Nephron progenitor cell (in vitro differentiated cells): ENCODE data around the gene ASXL2.
"Not testable (repeated sequence)": the region's sequence is repeated elsewhere in the genome, so short reads cannot be mapped to it uniquely, and the experiment has no call there.

Source experiments
- DNase-seq: peaks from one replicate; pipeline ENCODE4 v3.0.0; 2021
- H3K27ac Mint-ChIP-seq: 2 replicates; pipeline ENCODE4 v1.8.0; 2021; ENCODE audit warnings: mild to moderate bottlenecking, moderate library complexity, mixed read lengths
- H3K27me3 Mint-ChIP-seq: 2 replicates; pipeline ENCODE4 v1.8.0; 2021; ENCODE audit warnings: mild to moderate bottlenecking, low read depth, mixed read lengths; ENCODE audit not compliant: poor library complexity
- H3K36me3 Mint-ChIP-seq: 2 replicates; pipeline ENCODE4 v1.8.0; 2021; ENCODE audit warnings: low read depth, mixed read lengths
- H3K4me1 Mint-ChIP-seq: 2 replicates; pipeline ENCODE4 v1.8.0; 2021; ENCODE audit warnings: mixed read lengths
- H3K4me3 Mint-ChIP-seq: 2 replicates; pipeline ENCODE4 v1.8.0; 2021; ENCODE audit warnings: mild to moderate bottlenecking, moderate library complexity, mixed read lengths
- H3K9me3 Mint-ChIP-seq: 2 replicates; pipeline ENCODE4 v1.8.0; 2021; ENCODE audit warnings: mild to moderate bottlenecking, moderate library complexity, mixed read lengths
- TF ChIP-seq, protein P1 (sequence below): fragments of 200-600 bp; sonication (generic); IDR thresholded peaks from 2 replicates; pipeline ENCODE4 v1.5.0; 2021; ENCODE audit warnings: antibody characterized with exemption

ASXL2 gene

DNA sequence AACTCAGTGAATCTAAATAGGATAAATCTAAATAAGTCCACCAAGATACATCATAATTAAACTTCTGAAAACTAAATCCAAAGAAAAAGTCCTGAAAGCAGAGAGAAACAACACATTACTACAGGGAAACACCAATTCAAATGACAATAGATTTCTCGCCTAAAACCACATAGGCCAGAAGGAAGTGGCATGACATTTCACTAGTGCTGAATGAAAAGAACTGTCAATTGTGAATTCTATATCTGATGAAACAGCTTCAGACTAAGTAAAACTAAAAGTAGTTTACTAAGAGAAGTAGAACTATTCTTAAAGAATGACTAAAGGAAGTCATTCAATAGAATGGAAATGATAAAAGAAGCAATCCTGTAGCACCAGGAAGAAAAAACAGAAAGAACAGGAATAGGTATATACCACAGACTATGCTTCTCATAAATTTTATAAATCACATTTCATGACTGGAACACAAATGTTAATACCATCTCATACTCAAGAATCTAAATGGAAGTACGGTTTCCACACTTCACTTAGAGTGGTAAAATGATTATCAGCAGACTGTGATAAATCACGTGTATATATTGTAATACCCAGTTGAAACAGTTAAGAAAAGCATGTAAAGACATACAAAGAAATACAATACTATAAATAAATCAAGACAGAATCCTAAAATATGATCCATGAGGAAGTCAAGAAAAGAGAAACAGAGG, 46.4 kb downstream of the ASXL2 start:
- TF ChIP-seq, protein P1, sequence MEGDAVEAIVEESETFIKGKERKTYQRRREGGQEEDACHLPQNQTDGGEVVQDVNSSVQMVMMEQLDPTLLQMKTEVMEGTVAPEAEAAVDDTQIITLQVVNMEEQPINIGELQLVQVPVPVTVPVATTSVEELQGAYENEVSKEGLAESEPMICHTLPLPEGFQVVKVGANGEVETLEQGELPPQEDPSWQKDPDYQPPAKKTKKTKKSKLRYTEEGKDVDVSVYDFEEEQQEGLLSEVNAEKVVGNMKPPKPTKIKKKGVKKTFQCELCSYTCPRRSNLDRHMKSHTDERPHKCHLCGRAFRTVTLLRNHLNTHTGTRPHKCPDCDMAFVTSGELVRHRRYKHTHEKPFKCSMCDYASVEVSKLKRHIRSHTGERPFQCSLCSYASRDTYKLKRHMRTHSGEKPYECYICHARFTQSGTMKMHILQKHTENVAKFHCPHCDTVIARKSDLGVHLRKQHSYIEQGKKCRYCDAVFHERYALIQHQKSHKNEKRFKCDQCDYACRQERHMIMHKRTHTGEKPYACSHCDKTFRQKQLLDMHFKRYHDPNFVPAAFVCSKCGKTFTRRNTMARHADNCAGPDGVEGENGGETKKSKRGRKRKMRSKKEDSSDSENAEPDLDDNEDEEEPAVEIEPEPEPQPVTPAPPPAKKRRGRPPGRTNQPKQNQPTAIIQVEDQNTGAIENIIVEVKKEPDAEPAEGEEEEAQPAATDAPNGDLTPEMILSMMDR: no peak
- Mint-ChIP-seq H3K4me1 (peaks cover 3% of the 10 kb centered on the region), H3K4me3 (no peak overlapping the region), H3K27ac (no peak overlapping the region), H3K27me3 (peaks cover 5% of the 10 kb centered on the region), H3K36me3 (peaks cover 60% of the 10 kb centered on the region), H3K9me3 (peaks cover 33% of the 10 kb centered on the region)
- no peak for DNase-seq

DNA sequence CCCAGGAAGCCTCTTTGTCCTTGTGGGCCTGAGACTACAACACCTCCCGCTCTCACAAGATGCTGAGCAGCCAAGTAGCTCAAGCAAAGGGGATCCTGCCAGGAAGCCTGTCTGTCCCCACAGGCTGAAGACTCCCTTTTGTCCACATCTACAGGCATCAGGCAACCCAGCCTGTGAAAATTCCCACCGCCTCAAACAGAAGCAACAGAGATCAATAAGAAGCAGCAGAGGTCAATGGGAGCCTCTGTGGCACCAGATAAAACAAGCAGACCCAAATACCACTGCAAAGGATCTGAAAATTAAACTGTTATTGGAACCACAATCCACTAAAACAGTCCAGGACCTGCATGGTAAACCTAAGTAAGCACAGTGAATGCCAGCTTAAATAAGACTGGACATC, 48.5 kb downstream of the ASXL2 start:
- Mint-ChIP-seq H3K9me3 (peaks cover 33% of the 10 kb centered on the region), H3K27ac (peak overlapping the region; percentile 72), H3K36me3 (peaks cover 49% of the 10 kb centered on the region), H3K27me3 (peaks cover 3% of the 10 kb centered on the region), H3K4me1 (no peaks in the 10 kb centered on the region), H3K4me3 (no peak overlapping the region)
- DNase-seq: no peak
- TF ChIP-seq, protein P1: no peak

DNA sequence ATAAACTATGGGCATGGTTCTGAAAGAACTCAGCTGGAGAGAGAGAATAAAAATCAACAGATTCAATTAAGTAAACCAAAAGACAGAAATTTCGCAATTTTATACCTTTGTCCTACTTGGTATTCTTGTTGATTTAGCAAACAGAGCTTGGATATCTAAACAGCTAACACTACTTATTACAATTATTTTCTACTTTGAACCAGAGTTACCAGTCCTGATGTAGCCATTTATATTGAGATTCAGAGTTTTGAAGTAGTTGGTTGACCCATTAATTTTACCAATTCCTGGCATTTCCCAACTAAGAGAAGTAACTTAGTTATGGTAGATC, 48.9 kb downstream of the ASXL2 start:
- H3K27me3 Mint-ChIP-seq: peaks cover 3% of the 10 kb centered on the region
- no peak for DNase-seq
- H3K9me3 Mint-ChIP-seq: peaks cover 33% of the 10 kb centered on the region
- H3K27ac Mint-ChIP-seq: no peak overlapping the region
- no peaks in the 10 kb centered on the region for H3K4me1 Mint-ChIP-seq
- TF ChIP-seq, protein P1: no peak
- H3K4me3 Mint-ChIP-seq: no peak overlapping the region
- H3K36me3 Mint-ChIP-seq: peaks cover 44% of the 10 kb centered on the region

DNA sequence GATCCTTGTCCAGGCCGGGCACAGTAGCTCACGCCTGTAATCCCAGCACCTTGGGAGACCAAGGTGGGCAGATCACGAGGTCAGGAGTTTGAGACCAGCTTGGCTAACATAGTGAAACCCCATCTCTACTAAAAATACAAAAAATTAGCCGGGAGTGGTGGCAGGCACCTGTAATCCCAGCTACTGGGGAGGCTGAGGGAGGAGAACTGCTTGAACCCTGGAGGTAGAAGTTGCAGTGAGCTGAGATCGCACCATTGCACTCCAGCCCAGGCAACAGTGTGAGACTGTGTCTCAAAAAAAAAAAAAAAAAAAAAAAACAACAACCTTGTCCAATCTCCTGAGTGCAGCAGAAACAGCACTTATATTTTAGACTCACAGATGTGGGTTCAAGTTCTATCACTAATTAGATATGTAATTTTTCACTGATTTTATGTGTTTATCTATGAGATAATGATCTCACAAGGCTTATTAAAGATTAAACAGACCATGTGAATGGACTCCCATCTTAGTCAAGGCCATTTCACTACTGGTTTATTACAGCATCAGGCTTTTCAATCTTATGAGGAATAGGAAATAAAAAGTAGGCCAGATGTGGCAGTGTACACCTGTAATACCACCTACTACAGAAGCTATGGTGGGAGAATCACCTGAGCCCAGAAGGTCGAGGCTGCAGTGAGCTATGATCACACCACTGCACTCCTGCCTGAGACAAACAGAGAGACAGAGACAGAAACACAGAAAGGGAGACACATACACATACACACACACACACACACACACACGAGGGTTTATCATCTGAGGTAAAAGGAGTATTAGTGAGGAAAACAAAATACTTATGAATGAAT, 49.5 kb downstream of the ASXL2 start:
- not testable (repeated sequence) for H3K27ac Mint-ChIP-seq, H3K4me1 Mint-ChIP-seq, DNase-seq, H3K4me3 Mint-ChIP-seq, H3K27me3 Mint-ChIP-seq
- peaks cover 40% of the 10 kb centered on the region for H3K36me3 Mint-ChIP-seq
- peaks cover 31% of the 10 kb centered on the region for H3K9me3 Mint-ChIP-seq

DNA sequence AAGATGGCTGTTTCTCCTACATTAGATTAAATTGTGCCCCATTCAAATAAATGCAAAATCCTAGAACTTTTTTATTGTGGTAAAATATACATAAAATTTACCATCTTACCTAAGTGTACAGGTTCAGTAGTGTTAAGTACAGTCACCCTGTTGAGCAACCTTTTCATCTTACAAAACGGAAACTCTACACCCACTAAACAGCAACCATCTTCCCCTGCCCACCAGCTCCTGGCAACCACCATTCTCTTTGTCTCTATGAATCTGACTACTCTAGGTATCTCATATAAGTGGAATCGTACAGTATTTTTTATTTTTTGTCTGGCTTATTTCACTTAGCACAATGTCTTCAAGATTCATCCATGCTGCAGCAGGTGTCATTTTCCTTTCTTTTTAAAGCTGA, 53.0 kb downstream of the ASXL2 start:
- Mint-ChIP-seq H3K4me3 (no peak overlapping the region), H3K27me3 (peaks cover 3% of the 10 kb centered on the region), H3K9me3 (peaks cover 4% of the 10 kb centered on the region), H3K4me1 (no peaks in the 10 kb centered on the region), H3K27ac (no peak overlapping the region), H3K36me3 (peaks cover 18% of the 10 kb centered on the region)
- DNase-seq: no peak
- TF ChIP-seq, protein P1: no peak

DNA sequence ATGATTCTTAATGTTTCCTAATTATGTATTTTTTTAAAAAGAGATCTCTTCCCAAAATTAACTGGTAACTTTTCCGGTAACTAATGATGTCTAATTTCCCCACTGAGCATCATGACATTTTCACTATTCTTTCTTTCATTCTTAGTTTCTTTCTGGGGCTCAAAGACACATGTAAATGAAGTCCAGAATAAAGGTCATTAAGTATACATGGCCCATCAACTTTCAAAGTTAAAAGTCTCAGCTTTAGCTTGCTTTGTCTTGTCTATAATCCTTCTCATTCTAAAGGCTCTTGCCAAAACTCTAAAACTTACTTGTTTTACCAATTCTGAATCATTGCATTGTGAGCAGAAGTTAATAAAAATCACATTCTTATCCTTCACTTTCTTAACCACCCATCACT, 53.6 kb downstream of the ASXL2 start:
- peaks cover 3% of the 10 kb centered on the region for H3K27me3 Mint-ChIP-seq
- no peak overlapping the region for H3K4me3 Mint-ChIP-seq
- no peak for DNase-seq
- peaks cover 14% of the 10 kb centered on the region for H3K36me3 Mint-ChIP-seq
- H3K4me1 Mint-ChIP-seq: no peaks in the 10 kb centered on the region
- no peak overlapping the region for H3K27ac Mint-ChIP-seq
- no peaks in the 10 kb centered on the region for H3K9me3 Mint-ChIP-seq
- TF ChIP-seq, protein P1: no peak
